ENCODE measurements around the gene UBE2Q1.
"Not testable (repeated sequence)": the region's sequence is repeated elsewhere in the genome, so short reads cannot be mapped to it uniquely, and the experiment has no call there.

Gene UBE2Q1

DNA sequence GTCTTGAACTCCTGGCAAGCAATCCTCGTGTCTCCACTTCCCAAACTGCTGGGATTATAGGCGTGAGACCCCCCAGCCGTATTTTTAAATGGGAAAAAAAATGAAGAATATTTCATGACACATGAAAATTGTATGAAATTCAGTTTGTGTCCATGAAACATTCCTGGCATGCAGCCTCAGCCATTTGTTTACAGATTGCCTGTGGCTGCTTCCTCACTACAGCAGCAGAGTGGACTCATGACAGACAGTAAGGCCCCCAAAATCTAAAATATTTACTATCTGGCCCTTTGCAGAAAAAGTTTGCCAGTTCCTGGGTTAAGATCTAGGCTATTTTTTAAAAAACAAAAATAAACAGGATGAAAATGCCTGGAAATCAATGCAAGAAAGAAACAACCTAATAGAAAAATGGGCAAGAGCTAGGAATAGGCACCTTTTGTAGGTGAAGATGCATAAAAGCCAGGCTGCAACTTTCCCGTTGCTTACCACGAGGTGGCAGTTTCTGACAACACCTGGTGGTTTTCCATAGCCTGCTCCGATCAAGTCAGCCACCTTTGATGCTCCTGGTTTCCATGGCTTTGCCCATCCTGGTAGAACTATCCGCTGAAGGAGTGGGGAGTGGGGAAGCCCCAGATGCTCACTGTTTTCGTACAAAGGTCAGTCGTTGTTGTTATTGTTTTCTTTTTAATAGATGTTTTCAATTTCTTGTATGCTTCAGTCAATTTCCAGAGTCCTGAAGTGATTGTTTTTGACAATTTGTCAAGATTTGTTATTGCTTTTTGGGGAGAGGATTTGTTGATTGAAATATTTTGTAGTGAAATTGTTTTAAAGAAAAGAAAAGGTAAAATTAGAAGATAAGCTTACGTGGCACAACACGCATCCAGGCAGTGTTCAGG is 24.3 kb downstream of the UBE2Q1 start:
- Histone ChIP-seq H3K27ac (ENCODE audit: low read depth, low read length, severe bottlenecking) (no peak overlapping the region), H3K4me1 (ENCODE audit: control insufficient read depth, insufficient read depth, low read length, poor library complexity, severe bottlenecking) (no peaks in the 10 kb centered on the region), H3K4me3 (ENCODE audit: extremely low read depth, insufficient read depth, low read length, poor library complexity, severe bottlenecking) (no peak overlapping the region), H3K36me3 (ENCODE audit: control insufficient read depth, insufficient read depth, low read length) (no peaks in the 10 kb centered on the region), H3K9me3 (ENCODE audit: control insufficient read depth, low read length) (no peaks in the 10 kb centered on the region)
- WGBS, 2 experiments (ENCODE audit: insufficient coverage in 2 of 2) = 54% methylated on average over 7 to 10 of the region's 11 CpGs

GRCh38 chr1:154531950-154532349 is 26.5 kb downstream of the UBE2Q1 start:
- not testable (repeated sequence) for H3K36me3 ChIP-seq (ENCODE audit: control insufficient read depth, insufficient read depth, low read length); H3K4me1 ChIP-seq (ENCODE audit: control insufficient read depth, insufficient read depth, low read length, poor library complexity, severe bottlenecking); H3K27ac ChIP-seq (ENCODE audit: low read depth, low read length, severe bottlenecking); H3K9me3 ChIP-seq (ENCODE audit: control insufficient read depth, low read length); H3K4me3 ChIP-seq (ENCODE audit: extremely low read depth, insufficient read depth, low read length, poor library complexity, severe bottlenecking)
- WGBS, 2 experiments (ENCODE audit: insufficient coverage in 2 of 2) = 87 to 95% methylated on average over 11 to 12 of the region's 13 CpGs

DNA sequence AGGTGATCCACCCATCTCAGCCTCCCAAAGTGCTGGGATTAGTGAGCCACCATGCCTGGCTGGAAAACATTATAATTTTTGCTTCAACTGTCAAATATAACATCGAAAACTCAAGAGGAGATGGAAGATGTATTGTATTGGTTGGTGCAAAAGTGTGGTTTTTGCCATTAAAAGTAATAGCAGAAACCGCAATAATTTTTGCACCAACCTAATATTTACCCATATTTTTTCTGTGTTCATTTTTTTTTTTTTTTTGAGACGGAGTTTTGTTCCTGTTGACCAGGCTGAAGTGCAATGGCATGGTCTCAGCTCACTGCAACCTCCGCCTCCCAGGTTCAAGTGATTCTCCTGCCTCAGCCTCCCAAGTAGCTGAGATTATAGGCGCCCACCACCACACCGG is 29.2 kb downstream of the UBE2Q1 start:
- Histone ChIP-seq H3K36me3 (ENCODE audit: control insufficient read depth, insufficient read depth, low read length) (no peaks in the 10 kb centered on the region), H3K27ac (ENCODE audit: low read depth, low read length, severe bottlenecking) (no peak overlapping the region), H3K9me3 (ENCODE audit: control insufficient read depth, low read length) (no peaks in the 10 kb centered on the region), H3K4me1 (ENCODE audit: control insufficient read depth, insufficient read depth, low read length, poor library complexity, severe bottlenecking) (no peaks in the 10 kb centered on the region), H3K4me3 (ENCODE audit: extremely low read depth, insufficient read depth, low read length, poor library complexity, severe bottlenecking) (no peak overlapping the region)
- WGBS, 2 experiments (ENCODE audit: insufficient coverage in 2 of 2) = 92% methylated on average over 2 of the region's 6 CpGs; no CpG with 5 or more reads in 1 of the 2 experiments

DNA sequence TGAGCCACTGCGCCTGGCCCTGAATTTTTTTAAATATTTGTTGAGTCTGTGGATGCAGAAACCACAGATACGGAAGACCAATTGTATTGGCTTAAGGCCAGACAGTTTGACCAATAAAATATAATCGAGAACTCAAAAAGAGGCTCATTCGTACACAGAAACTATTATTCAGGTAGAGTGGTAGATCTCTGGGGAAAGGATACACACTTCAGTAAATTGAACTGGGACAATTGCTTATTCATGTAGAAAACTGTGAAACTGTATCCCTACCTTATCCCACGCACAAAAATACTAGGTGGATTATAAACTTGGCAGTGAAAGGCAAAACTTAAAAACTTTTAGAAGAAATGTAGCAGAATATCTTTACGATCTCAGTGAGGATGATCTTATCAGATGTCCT is 31.3 kb downstream of the UBE2Q1 start:
- no peaks in the 10 kb centered on the region for H3K4me1 ChIP-seq (ENCODE audit: control insufficient read depth, insufficient read depth, low read length, poor library complexity, severe bottlenecking)
- no peak overlapping the region for H3K4me3 ChIP-seq (ENCODE audit: extremely low read depth, insufficient read depth, low read length, poor library complexity, severe bottlenecking)
- no peaks in the 10 kb centered on the region for H3K36me3 ChIP-seq (ENCODE audit: control insufficient read depth, insufficient read depth, low read length)
- WGBS, 2 experiments (ENCODE audit: insufficient coverage in 2 of 2) = 80 to 92% methylated on average over 4 to 5 of the region's 6 CpGs
- no peaks in the 10 kb centered on the region for H3K9me3 ChIP-seq (ENCODE audit: control insufficient read depth, low read length)
- H3K27ac ChIP-seq (ENCODE audit: low read depth, low read length, severe bottlenecking) = no peak overlapping the region

- no peak overlapping the region for H3K27ac ChIP-seq (ENCODE audit: low read depth, low read length, severe bottlenecking)
- H3K9me3 ChIP-seq (ENCODE audit: control insufficient read depth, low read length) = no peaks in the 10 kb centered on the region
- H3K36me3 ChIP-seq (ENCODE audit: control insufficient read depth, insufficient read depth, low read length) = no peaks in the 10 kb centered on the region
Observed at GRCh38 chr1:154524881-154525280, 33.6 kb downstream of the UBE2Q1 start.

DNA sequence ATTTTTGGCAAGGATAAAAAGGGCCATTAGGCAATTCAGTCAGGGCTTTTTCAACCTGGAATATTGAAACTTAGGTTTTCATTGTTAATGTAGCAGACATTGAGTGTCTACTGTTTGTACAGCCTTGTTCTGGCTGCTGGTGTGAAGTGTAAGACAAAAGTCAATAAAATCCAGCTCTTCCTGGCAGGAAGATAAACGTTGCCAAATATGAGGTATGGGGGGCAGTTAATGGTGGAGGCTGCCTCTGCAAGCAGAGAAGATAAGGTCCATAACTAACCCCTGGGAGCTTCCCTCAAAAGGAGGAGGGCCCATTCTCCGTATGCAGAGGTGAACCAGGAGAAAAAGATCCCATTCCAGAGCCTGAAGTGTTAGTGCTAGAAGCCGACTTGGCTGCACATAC is 36.8 kb downstream of the UBE2Q1 start:
- no peaks in the 10 kb centered on the region for H3K36me3 ChIP-seq (ENCODE audit: control insufficient read depth, insufficient read depth, low read length)
- H3K4me1 ChIP-seq (ENCODE audit: control insufficient read depth, insufficient read depth, low read length, poor library complexity, severe bottlenecking) = no peaks in the 10 kb centered on the region
- no peak overlapping the region for H3K27ac ChIP-seq (ENCODE audit: low read depth, low read length, severe bottlenecking)
- H3K9me3 ChIP-seq (ENCODE audit: control insufficient read depth, low read length) = no peaks in the 10 kb centered on the region
- WGBS, 2 experiments (ENCODE audit: insufficient coverage in 2 of 2) = 76 to 82% methylated on average over 3 of the region's 3 CpGs
- H3K4me3 ChIP-seq (ENCODE audit: extremely low read depth, insufficient read depth, low read length, poor library complexity, severe bottlenecking) = no peak overlapping the region

More at GRCh38 chr1:154524881-154525280, 33.6 kb downstream of the UBE2Q1 start:
- Histone ChIP-seq H3K4me3 (ENCODE audit: extremely low read depth, insufficient read depth, low read length, poor library complexity, severe bottlenecking) (no peak overlapping the region), H3K4me1 (ENCODE audit: control insufficient read depth, insufficient read depth, low read length, poor library complexity, severe bottlenecking) (no peaks in the 10 kb centered on the region)

DNA sequence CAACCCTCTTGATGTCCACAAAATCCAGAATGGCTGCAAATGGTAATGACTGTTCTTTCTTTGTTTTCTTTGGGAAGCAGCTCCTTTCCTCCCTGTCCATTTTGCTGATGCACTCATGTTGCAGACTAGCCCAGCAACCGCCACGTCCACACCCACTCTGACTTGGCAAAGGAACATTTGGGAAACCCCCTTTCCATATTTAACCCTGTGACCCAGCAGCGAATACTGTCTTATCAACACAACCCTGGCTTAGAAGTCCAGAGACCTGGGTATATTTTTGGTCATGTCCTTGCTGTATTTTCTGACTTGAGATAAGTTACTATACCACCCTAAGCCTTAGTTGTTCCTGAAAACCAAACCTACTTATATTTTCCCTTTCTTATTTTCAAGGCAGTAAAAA is 38.1 kb downstream of the UBE2Q1 start:
- Histone ChIP-seq H3K4me1 (ENCODE audit: control insufficient read depth, insufficient read depth, low read length, poor library complexity, severe bottlenecking) (no peaks in the 10 kb centered on the region), H3K9me3 (ENCODE audit: control insufficient read depth, low read length) (no peaks in the 10 kb centered on the region), H3K36me3 (ENCODE audit: control insufficient read depth, insufficient read depth, low read length) (no peaks in the 10 kb centered on the region), H3K27ac (ENCODE audit: low read depth, low read length, severe bottlenecking) (no peak overlapping the region), H3K4me3 (ENCODE audit: extremely low read depth, insufficient read depth, low read length, poor library complexity, severe bottlenecking) (no peak overlapping the region)
- 86 to 100% methylated on average over 2 of the region's 3 CpGs for WGBS, 2 experiments (ENCODE audit: insufficient coverage in 2 of 2)

GRCh38 chr1:154519591-154519991 is 38.9 kb downstream of the UBE2Q1 start:
- no peaks in the 10 kb centered on the region for H3K36me3 ChIP-seq (ENCODE audit: control insufficient read depth, insufficient read depth, low read length)
- no peak overlapping the region for H3K27ac ChIP-seq (ENCODE audit: low read depth, low read length, severe bottlenecking)
- no peak overlapping the region for H3K4me3 ChIP-seq (ENCODE audit: extremely low read depth, insufficient read depth, low read length, poor library complexity, severe bottlenecking)
- H3K4me1 ChIP-seq (ENCODE audit: control insufficient read depth, insufficient read depth, low read length, poor library complexity, severe bottlenecking) = no peaks in the 10 kb centered on the region
- WGBS, 2 experiments (ENCODE audit: insufficient coverage in 2 of 2) = 74 to 81% methylated on average over 8 to 9 of the region's 9 CpGs
- no peaks in the 10 kb centered on the region for H3K9me3 ChIP-seq (ENCODE audit: control insufficient read depth, low read length)

- no peak overlapping the region for H3K27ac ChIP-seq (ENCODE audit: low read depth, low read length, severe bottlenecking)
- H3K4me3 ChIP-seq (ENCODE audit: extremely low read depth, insufficient read depth, low read length, poor library complexity, severe bottlenecking) = no peak overlapping the region
- WGBS, 2 experiments (ENCODE audit: insufficient coverage in 2 of 2) = 93 to 94% methylated on average over 10 to 11 of the region's 11 CpGs
- H3K9me3 ChIP-seq (ENCODE audit: control insufficient read depth, low read length) = no peaks in the 10 kb centered on the region
- no peaks in the 10 kb centered on the region for H3K36me3 ChIP-seq (ENCODE audit: control insufficient read depth, insufficient read depth, low read length)
- no peaks in the 10 kb centered on the region for H3K4me1 ChIP-seq (ENCODE audit: control insufficient read depth, insufficient read depth, low read length, poor library complexity, severe bottlenecking)
Observed at GRCh38 chr1:154517661-154518060, 40.8 kb downstream of the UBE2Q1 start.

- no peaks in the 10 kb centered on the region for H3K36me3 ChIP-seq (ENCODE audit: control insufficient read depth, insufficient read depth, low read length)
- no peaks in the 10 kb centered on the region for H3K4me1 ChIP-seq (ENCODE audit: control insufficient read depth, insufficient read depth, low read length, poor library complexity, severe bottlenecking)
- no peaks in the 10 kb centered on the region for H3K9me3 ChIP-seq (ENCODE audit: control insufficient read depth, low read length)
- no peak overlapping the region for H3K4me3 ChIP-seq (ENCODE audit: extremely low read depth, insufficient read depth, low read length, poor library complexity, severe bottlenecking)
- no peak overlapping the region for H3K27ac ChIP-seq (ENCODE audit: low read depth, low read length, severe bottlenecking)
- 78 to 97% methylated on average over 3 to 5 of the region's 7 CpGs for WGBS, 2 experiments (ENCODE audit: insufficient coverage in 2 of 2)
Observed at GRCh38 chr1:154514066-154514553, 44.4 kb downstream of the UBE2Q1 start.

- Histone ChIP-seq H3K36me3 (ENCODE audit: control insufficient read depth, insufficient read depth, low read length) (no peaks in the 10 kb centered on the region), H3K9me3 (ENCODE audit: control insufficient read depth, low read length) (no peaks in the 10 kb centered on the region), H3K4me1 (ENCODE audit: control insufficient read depth, insufficient read depth, low read length, poor library complexity, severe bottlenecking) (no peaks in the 10 kb centered on the region), H3K27ac (ENCODE audit: low read depth, low read length, severe bottlenecking) (no peak overlapping the region), H3K4me3 (ENCODE audit: extremely low read depth, insufficient read depth, low read length, poor library complexity, severe bottlenecking) (no peak overlapping the region)
- WGBS, 2 experiments (ENCODE audit: insufficient coverage in 2 of 2) = 92 to 100% methylated on average over 2 of the region's 3 CpGs
Observed at GRCh38 chr1:154512760-154513159, 45.7 kb downstream of the UBE2Q1 start.
